DOHH2 (cell line): ENCODE data around the gene GCH1.

Source experiments
- H3F3A ChIP-seq: fragments of 200-600 bp; sonication (generic), shearing (Covaris generic); 2 replicates; pipeline ENCODE4 v1.6.0; 2016; ENCODE audit warnings: antibody characterized with exemption, mild to moderate bottlenecking; ENCODE audit not compliant: control insufficient read depth, insufficient read depth
- H3K27ac ChIP-seq: fragments of 200-600 bp; sonication (generic); 2 replicates; pipeline ENCODE4 v1.5.1; 2014; ENCODE audit warnings: low read depth, mild to moderate bottlenecking, low read length, moderate library complexity
- H3K27me3 ChIP-seq: fragments of 200-600 bp; sonication (generic); 2 replicates; pipeline ENCODE4 v1.6.1; 2014; ENCODE audit warnings: mild to moderate bottlenecking, low read length, mixed read lengths; ENCODE audit not compliant: control insufficient read depth
- H3K36me3 ChIP-seq: fragments of 200-600 bp; sonication (generic); 2 replicates; pipeline ENCODE4 v1.6.1; 2014; ENCODE audit warnings: mild to moderate bottlenecking, low read length, moderate library complexity, mixed read lengths; ENCODE audit not compliant: control insufficient read depth
- H3K4me1 ChIP-seq: fragments of 200-600 bp; sonication (generic); 2 replicates; pipeline ENCODE4 v1.6.1; 2014; ENCODE audit warnings: mild to moderate bottlenecking, low read length, mixed read lengths; ENCODE audit not compliant: control insufficient read depth
- H3K4me2 ChIP-seq: fragments of 200-600 bp; sonication (generic); 2 replicates; pipeline ENCODE4 v1.6.0; 2014; ENCODE audit warnings: mild to moderate bottlenecking, low read length, moderate library complexity
- H3K4me3 ChIP-seq: fragments of 200-600 bp; sonication (generic); 2 replicates; pipeline ENCODE4 v1.5.1; 2014; ENCODE audit warnings: mild to moderate bottlenecking, low read length, mixed read lengths
- H3K79me2 ChIP-seq: fragments of 200-600 bp; sonication (generic); 2 replicates; pipeline ENCODE4 v1.6.1; 2014; ENCODE audit warnings: mild to moderate bottlenecking, low read length, mixed read lengths; ENCODE audit not compliant: control insufficient read depth
- H3K9me2 ChIP-seq: fragments of 200-600 bp; sonication (generic); replicated peaks from 2 replicates; pipeline ENCODE4 v1.6.1; 2014; ENCODE audit warnings: mild to moderate bottlenecking, low read length, mixed read lengths; ENCODE audit not compliant: control insufficient read depth
- H3K9me3 ChIP-seq: fragments of 200-600 bp; sonication (generic); 2 replicates; pipeline ENCODE4 v1.6.1; 2014; ENCODE audit warnings: antibody characterized with exemption, low read length, mixed read lengths; ENCODE audit not compliant: control insufficient read depth, insufficient read depth
- H4K20me1 ChIP-seq: fragments of 200-600 bp; sonication (generic); 2 replicates; pipeline ENCODE4 v1.6.0; 2014; ENCODE audit warnings: low read depth, mild to moderate bottlenecking, antibody characterized with exemption, low read length, moderate library complexity; ENCODE audit not compliant: control insufficient read depth, insufficient read depth
- CTCF ChIP-seq: fragments of 200-600 bp; sonication (generic); IDR thresholded peaks from one replicate; pipeline ENCODE4 v1.5.1; 2014; ENCODE audit warnings: antibody characterized with exemption, mild to moderate bottlenecking, low read depth, low read length; ENCODE audit not compliant: poor library complexity, severe bottlenecking
- EZH2phosphoT487 ChIP-seq: fragments of 200-600 bp; sonication (generic); IDR thresholded peaks from 2 replicates; pipeline ENCODE4 v1.6.1; 2017; ENCODE audit warnings: borderline replicate concordance, mild to moderate bottlenecking, antibody characterized with exemption, low read length, moderate library complexity, mixed read lengths

Gene GCH1

GRCh38 chr14:54852215-54852614 is 50.4 kb downstream of the GCH1 start:
- Histone ChIP-seq H3K4me2 (peak overlapping the region; percentile 16; the same call in 1 of the 2 replicates), H3K27ac (no peak overlapping the region)
- no peak for TF ChIP-seq CTCF

GRCh38 chr14:54848910-54849309 is 53.7 kb downstream of the GCH1 start:
- no peaks in the 10 kb centered on the region for H4K20me1 ChIP-seq
- no peak overlapping the region for H3K4me2 ChIP-seq
- no peaks in the 10 kb centered on the region for H3K9me2 ChIP-seq
- peaks cover 3% of the 10 kb centered on the region; the same call in 1 of the 2 replicates for H3K36me3 ChIP-seq
- H3F3A ChIP-seq, result peaks cover 3% of the 10 kb centered on the region; the same call in 1 of the 2 replicates
- H3K4me3 ChIP-seq, result no peak overlapping the region
- H3K4me1 ChIP-seq, result peaks cover 22% of the 10 kb centered on the region
- H3K27me3 ChIP-seq, result no peaks in the 10 kb centered on the region
- peaks cover 5% of the 10 kb centered on the region; the same call in 1 of the 2 replicates for H3K9me3 ChIP-seq
- H3K27ac ChIP-seq, result no peak overlapping the region
- H3K79me2 ChIP-seq, result no peaks in the 10 kb centered on the region
- TF ChIP-seq CTCF (no peak), EZH2phosphoT487 (no peak)

More at GRCh38 chr14:54852215-54852614, 50.4 kb downstream of the GCH1 start:
- Histone ChIP-seq H3K4me1 (peaks cover 55% of the 10 kb centered on the region), H3F3A (peaks cover 13% of the 10 kb centered on the region), H4K20me1 (no peaks in the 10 kb centered on the region), H3K9me3 (peaks cover 5% of the 10 kb centered on the region; the same call in 1 of the 2 replicates), H3K9me2 (no peaks in the 10 kb centered on the region), H3K36me3 (peaks cover 3% of the 10 kb centered on the region; the same call in 1 of the 2 replicates), H3K79me2 (no peaks in the 10 kb centered on the region), H3K27me3 (no peaks in the 10 kb centered on the region), H3K4me3 (no peak overlapping the region)

- no peaks in the 10 kb centered on the region for H3K27me3 ChIP-seq
- H4K20me1 ChIP-seq, result no peaks in the 10 kb centered on the region
- no peaks in the 10 kb centered on the region for H3K4me1 ChIP-seq
- TF ChIP-seq CTCF (no peak), EZH2phosphoT487 (no peak)
- H3K27ac ChIP-seq, result no peak overlapping the region
- no peak overlapping the region for H3K4me3 ChIP-seq
- peaks cover 4% of the 10 kb centered on the region; the same call in 1 of the 2 replicates for H3K36me3 ChIP-seq
- H3K4me2 ChIP-seq, result no peak overlapping the region
- H3K9me3 ChIP-seq, result no peaks in the 10 kb centered on the region
- no peaks in the 10 kb centered on the region for H3F3A ChIP-seq
- H3K9me2 ChIP-seq, result no peaks in the 10 kb centered on the region
- H3K79me2 ChIP-seq, result no peaks in the 10 kb centered on the region
These were observed 57.0 kb downstream of the GCH1 start for GRCh38 chr14:54845641-54846040.

- Histone ChIP-seq H3K9me2 (no peaks in the 10 kb centered on the region), H4K20me1 (no peaks in the 10 kb centered on the region), H3K9me3 (no peaks in the 10 kb centered on the region), H3K27ac (no peak overlapping the region), H3K79me2 (no peaks in the 10 kb centered on the region), H3K4me2 (no peak overlapping the region), H3K36me3 (peaks cover 4% of the 10 kb centered on the region; the same call in 1 of the 2 replicates), H3K4me1 (no peaks in the 10 kb centered on the region), H3K4me3 (no peak overlapping the region), H3K27me3 (no peaks in the 10 kb centered on the region), H3F3A (no peaks in the 10 kb centered on the region)
- TF ChIP-seq CTCF (no peak), EZH2phosphoT487 (no peak)
These were observed 58.1 kb downstream of the GCH1 start for GRCh38 chr14:54844479-54844878.
